GM04503 (cell line): ENCODE results near the gene PGBD4.
"Not testable (repeated sequence)": the region's sequence is repeated elsewhere in the genome, so short reads cannot be mapped to it uniquely, and the experiment has no call there.

Experiments used
- DNase-seq: peaks from one replicate; pipeline ENCODE4 v3.0.0-alpha.2; 2012; ENCODE audit warnings: low read depth

Gene PGBD4

DNA sequence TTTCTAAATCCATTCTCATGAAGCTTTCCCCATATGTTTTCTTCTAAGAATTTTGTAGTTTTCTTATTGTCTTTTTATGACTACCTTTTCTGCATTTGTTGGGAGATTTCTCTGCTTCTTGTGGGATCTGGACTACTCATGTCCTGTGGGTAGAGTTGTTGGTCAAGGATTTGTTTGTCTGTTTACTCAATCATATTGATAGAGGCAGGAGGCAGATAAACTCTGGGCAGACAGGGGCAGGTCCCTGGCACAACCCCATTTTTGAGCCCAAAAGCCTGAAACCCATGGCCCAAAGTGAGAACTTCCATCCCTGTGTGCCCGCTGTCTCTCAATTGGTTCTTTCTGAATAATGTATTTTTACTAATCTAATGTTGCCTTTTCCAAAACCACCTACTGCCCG, 12.3 kb downstream of the PGBD4 start:
- DNase-seq = no peak

DNA sequence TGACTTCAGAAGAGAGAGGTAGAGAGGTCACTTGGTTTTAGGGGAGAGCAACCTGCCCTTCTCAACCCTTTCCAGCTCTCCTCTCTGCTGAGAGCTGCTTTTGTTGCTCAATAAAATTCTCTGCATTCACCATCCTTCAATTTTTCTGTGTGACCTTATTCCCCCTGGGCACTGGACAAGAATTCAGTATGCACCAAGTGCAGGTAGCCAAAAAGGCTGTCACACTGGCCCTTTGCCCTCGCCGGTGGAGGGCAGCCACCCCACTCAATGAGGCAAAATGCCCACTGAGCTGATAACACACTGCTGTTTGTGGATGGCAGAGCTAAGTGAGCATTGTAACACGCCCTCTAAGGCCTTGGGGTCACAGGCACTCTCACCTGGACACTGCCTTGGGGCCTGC, 12.9 kb downstream of the PGBD4 start:
- no peak for DNase-seq

DNA sequence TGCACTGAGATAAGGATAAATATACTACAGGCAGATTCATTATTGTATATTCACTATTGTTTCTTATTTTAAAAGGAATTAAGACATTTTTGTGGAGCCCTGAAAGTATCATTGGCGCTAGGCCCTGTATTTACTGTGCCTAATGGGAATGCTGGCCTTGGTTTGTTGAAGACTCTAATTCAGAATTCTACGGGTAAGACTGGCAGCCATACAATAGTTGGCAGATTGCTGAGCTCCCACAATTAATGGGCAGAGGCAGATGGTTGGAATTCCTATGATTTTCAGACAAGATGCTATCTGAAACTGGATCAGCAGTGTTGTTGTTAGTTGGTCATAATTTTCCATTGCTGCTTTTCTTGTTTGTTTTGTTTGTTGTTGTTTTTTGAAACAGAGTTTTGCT, 14.7 kb downstream of the PGBD4 start:
- DNase-seq = no peak

DNA sequence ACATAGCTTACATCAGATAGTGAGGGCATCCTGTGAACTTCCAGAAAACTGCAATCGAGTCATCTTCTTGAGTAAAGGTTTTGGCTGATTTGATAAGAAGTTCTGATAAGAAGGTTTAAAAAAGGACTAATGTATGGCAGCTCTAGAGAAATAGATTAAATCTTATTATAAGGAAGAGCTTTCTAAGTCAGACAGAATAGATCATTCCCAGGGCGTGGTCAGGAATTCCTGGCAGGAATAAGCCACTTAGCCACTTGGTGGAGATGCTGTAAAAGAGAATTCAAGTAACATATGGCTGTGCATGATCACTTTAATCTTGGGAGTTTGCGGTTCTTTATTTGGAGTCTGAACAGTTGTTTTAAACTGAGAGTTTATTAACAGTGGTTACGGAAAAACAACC, 17.4 kb downstream of the PGBD4 start:
- DNase-seq = no peak

DNA sequence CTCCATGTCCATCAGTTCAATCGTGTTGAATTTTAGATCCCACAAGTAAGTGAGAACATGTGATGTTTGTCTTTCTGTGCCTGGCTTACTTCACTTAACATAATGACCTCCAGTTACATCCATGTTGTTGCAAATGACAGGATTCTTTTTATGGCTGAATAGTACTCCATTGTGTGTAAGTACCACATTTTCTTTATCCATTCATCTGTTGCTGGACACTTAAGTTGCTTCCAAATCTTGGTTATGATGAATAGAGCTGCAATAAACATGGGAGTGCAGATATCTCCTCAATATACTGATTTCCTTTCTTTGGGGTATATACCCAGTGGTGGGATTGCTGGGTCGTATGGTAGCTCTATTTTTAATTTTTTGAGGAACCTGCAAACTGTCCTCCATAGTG, 18.5 kb downstream of the PGBD4 start:
- not testable (repeated sequence) for DNase-seq

DNA sequence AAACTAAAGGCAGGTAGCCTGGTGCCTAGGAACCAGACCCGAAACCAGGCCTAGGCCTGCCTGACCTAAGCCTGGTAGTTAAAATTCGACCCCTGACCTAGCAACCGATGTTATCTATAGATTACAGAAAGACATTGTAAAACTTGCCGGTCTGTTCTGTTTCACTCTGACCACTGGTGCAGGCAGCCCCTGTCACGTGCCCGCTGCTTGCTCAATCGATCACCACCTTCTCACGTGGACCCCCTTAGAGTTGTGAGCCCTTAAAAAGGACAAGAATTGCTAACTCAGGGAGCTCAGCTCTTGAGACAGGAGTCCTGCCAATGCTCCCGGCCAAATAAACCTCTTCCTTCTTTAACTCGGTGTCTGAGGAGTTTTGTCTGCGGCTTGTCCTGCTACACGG, 19.9 kb downstream of the PGBD4 start:
- not testable (repeated sequence) for DNase-seq

DNA sequence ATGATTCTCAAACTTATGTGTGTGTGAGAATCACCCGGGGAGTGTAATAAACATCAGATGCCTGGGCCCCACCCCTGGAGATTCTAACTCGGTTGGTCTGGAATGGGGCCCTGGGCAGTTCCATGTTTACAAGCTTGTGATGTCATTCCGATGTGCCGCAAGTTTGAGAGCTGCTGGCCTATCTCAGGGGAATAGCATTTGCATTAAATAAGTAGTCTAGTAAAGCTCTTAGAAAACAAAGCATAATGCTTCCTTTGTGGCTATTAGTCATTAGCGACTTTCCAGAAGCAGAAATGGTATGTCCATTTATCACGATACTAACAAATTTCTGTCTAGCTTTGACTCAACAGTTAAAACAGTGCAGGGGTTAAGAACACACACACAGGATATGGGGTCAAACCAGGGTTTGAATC, 20.9 kb downstream of the PGBD4 start:
- no peak for DNase-seq

DNA sequence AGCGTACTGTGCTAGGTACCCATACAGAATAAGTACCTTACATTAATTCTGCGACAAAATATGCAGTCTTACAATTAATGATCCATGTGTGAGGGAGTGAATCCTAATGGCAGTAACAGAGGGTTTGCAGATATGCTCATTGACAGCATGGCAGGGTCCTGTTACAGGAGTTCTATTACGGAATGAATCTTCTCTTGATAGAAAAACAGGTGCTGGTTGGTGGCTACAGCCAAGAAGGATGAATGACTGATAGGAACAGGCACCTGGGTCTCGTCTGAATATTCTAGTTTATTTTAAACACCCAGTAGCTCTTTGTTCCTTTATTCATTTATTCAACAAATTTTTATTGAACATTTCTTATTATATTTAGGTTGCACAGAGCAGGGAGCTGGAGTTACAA, 22.8 kb downstream of the PGBD4 start:
- DNase-seq = no peak

DNA sequence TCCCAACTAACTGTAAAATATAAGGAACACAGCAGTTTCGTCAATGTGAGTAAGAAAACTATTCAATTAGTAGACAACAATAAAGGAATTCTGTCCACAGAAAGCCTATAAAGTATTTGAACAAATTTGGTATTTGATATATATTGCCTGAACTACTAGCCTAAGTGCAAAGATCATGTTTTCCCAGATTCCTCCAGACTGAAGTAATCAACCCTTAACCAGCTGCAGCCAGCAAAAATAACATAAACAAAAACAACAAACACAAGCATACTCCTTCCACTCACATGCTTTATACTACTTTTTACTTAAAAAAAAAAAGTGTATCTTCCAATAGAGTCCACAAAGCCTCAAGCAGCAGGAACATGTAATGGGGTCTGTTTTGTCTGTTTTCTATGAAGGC, 24.1 kb downstream of the PGBD4 start:
- no peak for DNase-seq

DNA sequence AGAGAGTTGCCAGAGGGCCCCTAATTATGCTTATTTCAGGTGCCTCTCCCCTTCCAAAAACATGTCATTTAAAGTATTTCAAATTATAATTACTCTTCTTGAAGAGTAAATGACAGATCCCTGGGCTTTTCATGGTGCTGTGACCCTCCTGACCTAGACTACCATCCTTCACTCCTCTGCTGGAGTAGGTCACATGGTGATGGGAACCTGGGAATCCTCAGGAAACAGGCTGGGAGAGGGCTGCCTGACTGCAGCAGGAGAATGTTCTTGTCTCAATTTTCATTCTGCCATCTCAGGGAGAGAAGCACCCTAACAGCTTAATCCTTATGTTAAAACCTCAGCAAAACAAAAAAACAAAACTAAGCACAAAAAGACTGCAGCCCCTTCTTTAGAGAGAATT, 24.6 kb downstream of the PGBD4 start:
- no peak for DNase-seq

DNA sequence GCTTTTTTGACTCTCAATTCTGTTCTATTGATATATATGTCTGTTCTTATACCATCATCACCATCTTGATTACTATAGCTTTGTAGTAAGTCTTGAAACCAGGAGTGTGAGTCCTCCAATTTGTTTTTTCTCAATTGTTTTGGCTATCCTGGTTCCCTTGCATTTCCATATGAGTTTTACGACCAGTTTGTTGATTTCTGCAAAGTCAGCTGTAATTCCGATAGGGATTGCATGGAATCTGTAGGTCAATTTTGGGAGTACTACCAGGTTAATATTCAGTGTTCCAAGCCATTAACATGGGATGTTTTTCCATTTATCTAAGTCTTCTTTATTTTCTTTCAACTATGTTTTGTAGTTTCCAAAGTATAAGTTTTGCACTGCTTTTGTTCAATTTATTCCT, 27.0 kb downstream of the PGBD4 start:
- DNase-seq = no peak

DNA sequence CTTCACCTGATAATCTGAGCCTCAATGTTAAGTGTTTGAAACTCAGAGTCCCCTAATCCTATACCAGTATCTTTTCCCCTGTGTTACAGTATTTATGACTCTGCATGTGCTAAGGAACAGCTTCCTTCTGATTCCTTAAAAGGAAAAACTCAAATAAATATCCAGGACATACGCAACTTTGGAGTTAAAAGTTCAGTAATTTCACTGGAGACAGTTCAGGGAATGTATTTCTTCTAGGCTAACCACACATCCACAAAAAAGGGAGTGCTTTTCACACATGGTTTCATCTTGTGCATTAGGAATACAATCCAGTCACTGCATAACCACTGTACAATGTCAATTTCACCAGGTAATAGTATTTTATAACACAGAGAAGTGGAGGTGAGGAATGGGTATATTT, 31.0 kb downstream of the PGBD4 start:
- DNase-seq = no peak

DNA sequence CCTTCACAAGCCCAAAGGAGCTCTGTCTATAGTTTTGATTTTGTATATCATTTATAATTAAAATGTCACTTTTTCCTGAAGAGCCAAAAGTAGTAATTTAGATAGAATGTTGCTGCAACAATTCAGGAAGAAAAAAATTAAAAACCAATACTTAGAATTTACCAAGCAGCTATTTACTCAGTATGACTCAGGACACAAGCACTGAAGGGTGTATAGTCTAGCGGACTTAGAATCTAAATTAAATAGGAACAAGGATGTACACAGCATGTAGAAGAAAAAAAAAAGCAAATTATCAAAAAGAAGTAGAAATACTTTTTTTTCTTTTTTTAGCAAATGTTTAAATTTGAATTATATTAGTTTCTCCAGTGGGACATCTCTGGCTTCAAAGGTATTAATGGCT, 31.6 kb downstream of the PGBD4 start:
- no peak for DNase-seq

DNA sequence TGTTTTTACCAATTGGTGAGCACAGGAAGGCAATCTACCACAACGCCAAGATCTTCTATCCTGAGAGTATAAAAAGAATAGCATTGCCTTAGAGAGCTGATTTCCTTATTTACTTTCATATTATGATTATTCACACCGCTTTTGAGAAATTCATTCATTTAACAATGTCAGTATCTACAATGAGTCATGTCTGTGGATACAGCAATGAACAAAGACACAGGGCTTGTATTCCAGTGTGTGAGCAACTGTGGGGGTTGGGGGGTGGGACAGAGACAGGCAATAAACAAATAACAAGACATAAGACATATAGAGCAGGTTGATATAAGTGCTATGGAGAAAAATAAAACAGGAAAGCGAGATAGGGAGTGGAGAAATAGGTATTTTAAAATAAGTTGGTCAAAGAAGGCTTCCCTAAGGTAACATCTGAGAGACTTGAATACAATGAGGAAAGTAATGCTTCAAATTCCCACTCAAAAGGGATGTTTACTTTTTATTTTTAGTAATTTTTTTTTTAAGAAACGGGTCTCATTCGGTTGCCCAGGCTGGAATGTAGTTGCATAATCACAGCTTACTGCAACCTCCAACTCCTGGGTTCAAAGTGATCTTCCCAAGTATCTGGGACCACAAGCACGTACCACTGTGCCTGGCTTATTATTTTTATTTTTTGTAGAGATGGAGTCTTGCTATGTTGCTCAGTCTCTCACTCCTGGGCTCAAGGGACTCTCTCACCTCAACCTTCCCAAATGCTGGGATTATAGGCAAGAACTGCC, 45.7 kb downstream of the PGBD4 start:
- no peak for DNase-seq

DNA sequence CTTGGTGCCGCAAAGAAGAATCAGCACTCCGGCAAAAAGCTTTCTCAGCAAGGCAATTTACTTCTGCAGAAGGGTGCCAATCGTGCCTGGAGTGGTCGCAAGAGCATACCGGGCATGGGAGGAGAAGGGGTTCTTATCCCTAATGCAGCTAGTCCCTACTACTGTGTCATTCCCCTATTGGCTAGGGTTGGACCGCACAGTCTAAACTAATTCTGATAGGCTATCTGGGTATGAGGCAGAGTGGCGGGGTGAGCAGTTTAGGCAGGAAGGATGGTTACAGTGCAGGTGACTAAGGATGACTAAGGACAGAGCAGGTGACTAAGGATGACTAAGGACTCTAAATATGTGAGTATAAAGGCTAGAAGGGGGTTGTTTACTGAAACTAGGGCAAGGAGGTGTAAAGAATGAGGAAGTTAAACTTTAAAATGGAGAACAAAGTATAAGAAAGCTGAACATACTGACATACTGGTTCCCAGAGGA, 52.9 kb downstream of the PGBD4 start:
- DNase-seq = no peak

DNA sequence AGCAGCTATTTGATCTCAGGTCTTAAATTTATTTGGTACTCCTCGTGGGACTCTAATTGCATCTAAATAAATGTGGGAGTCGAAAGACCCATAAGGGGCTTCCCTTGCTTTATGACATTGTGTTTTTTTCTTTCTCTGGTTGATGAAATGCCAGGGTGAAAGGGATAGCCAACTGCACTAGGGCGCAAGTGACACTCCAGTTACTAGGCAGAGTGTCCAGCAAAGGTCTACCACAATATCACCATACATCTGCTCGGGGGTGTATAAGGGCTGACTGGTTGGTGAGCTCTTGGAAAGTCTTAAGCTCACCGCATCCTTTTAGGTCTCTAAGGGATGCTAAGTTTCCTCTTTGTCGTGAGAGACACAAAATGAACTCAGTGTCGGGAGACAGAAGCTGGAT, 54.0 kb downstream of the PGBD4 start:
- DNase-seq = no peak
